Activated CD4-positive, alpha-beta T cell treated with anti-CD3 and anti-CD28 coated beads, Interleukin-2, amount 50 U/mL, for 48 hours (primary cell): ENCODE results near the gene RAI1.
"Not testable (repeated sequence)": the region's sequence is repeated elsewhere in the genome, so short reads cannot be mapped to it uniquely, and the experiment has no call there.

Experiments
- DNase-seq, 2 experiments: peaks; one replicate each; pipeline ENCODE4 v3.0.0-alpha.2; 2020

RAI1 gene

GRCh38 chr17:17681187-17681743 is at the start of gene RAI1:
Gene RAI1 (plus strand): TSS chr17:17681458. CDS start chr17:17792949, 111,491 bp downstream.
- DNase-seq: peak; percentile 70 to 71

GRCh38 chr17:17632690-17633089 is 48.6 kb upstream of the RAI1 start:
- DNase-seq: not testable (repeated sequence)

- DNase-seq: no peak
Measured at GRCh38 chr17:17633310-17633709, 47.9 kb upstream of the RAI1 start.

- no peak for DNase-seq
Measured at GRCh38 chr17:17635126-17635525, 46.1 kb upstream of the RAI1 start.

GRCh38 chr17:17635537-17636271 is 45.6 kb upstream of the RAI1 start:
- DNase-seq: not testable (repeated sequence)

- DNase-seq: no peak
Measured at GRCh38 chr17:17636272-17636885, 44.9 kb upstream of the RAI1 start.

- DNase-seq: no peak
Measured at GRCh38 chr17:17638467-17638866, 42.8 kb upstream of the RAI1 start.

GRCh38 chr17:17639661-17640270 is 41.5 kb upstream of the RAI1 start:
- DNase-seq: not testable (repeated sequence)

- peak; percentile 81 to 84 for DNase-seq
Measured at GRCh38 chr17:17641621-17642409, 39.4 kb upstream of the RAI1 start.

GRCh38 chr17:17645148-17645547 is 36.1 kb upstream of the RAI1 start:
- DNase-seq: not testable (repeated sequence)

- no peak for DNase-seq
Measured at GRCh38 chr17:17645961-17646360, 35.3 kb upstream of the RAI1 start.

- DNase-seq: no peak
Measured at GRCh38 chr17:17647524-17648178, 33.6 kb upstream of the RAI1 start.

- no peak for DNase-seq
Measured at GRCh38 chr17:17648762-17649161, 32.5 kb upstream of the RAI1 start.

- no peak for DNase-seq
Measured at GRCh38 chr17:17650959-17651358, 30.3 kb upstream of the RAI1 start.

- DNase-seq: no peak
Measured at GRCh38 chr17:17653343-17653742, 27.9 kb upstream of the RAI1 start.

- no peak for DNase-seq
Measured at GRCh38 chr17:17659340-17659739, 21.9 kb upstream of the RAI1 start.

GRCh38 chr17:17661134-17661533 is 20.1 kb upstream of the RAI1 start:
- DNase-seq: no peak

- no peak for DNase-seq
Measured at GRCh38 chr17:17661834-17662385, 19.3 kb upstream of the RAI1 start.

GRCh38 chr17:17663160-17664063 is 17.8 kb upstream of the RAI1 start:
- DNase-seq: peak; percentile 68 to 73

- no peak for DNase-seq
Measured at GRCh38 chr17:17664064-17664452, 17.2 kb upstream of the RAI1 start.

- DNase-seq: no peak
Measured at GRCh38 chr17:17665255-17665654, 16.0 kb upstream of the RAI1 start.
